HG03066 (cell line): ENCODE results near the gene OR10K1.

Source experiments
- ATAC-seq: cut with Tn5 transposase; IDR thresholded peaks from one replicate; pipeline ENCODE4 v1.9.1; 2021; ENCODE audit warnings: low read depth; ENCODE audit not compliant: unreplicated experiment

OR10K1 gene

DNA sequence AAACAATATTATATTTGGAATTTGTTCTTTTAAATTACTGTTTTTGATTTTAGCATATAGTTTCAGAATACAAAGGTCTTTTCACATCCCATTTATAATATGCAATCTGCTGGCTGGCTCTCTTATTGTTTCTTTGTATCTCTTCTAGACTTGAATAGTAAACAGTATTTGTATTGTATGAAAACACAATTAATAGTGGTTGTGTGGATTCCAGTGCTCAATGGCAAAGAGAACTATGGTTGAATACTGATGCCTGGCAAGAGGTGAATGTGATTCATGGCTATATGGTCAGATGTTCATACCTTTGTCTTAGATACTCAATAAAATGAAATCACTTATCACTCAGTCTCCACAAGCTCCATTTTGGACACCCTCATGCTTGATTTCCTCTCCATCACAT lies 55.3 kb downstream of the OR10K1 start:
- ATAC-seq = no peak
